Pulmonary artery endothelial cell (primary cell): ENCODE measurements around the gene GOLGA6C. TPM values are rescaled to one million over a fixed set of nuclear protein-coding genes. Genes with fewer than 3 reads are reported as not detected.
"Not testable (repeated sequence)": the region's sequence is repeated elsewhere in the genome, so short reads cannot be mapped to it uniquely, and the experiment has no call there.

Experiments
- DNase-seq: peaks from one replicate; pipeline ENCODE4 v3.0.0-alpha.2; 2011; ENCODE audit warnings: low read depth, low spot score
- total RNA-seq: library from RNA; depleted of rRNA; stranded (reverse); fragments of >200 nt; gene quantifications from 2 replicates; pipeline ENCODE4 v1.2.3, GENCODE V29; 2014

GOLGA6C gene
- total RNA-seq, 1 donor from 2014 or later, result not detected

DNA sequence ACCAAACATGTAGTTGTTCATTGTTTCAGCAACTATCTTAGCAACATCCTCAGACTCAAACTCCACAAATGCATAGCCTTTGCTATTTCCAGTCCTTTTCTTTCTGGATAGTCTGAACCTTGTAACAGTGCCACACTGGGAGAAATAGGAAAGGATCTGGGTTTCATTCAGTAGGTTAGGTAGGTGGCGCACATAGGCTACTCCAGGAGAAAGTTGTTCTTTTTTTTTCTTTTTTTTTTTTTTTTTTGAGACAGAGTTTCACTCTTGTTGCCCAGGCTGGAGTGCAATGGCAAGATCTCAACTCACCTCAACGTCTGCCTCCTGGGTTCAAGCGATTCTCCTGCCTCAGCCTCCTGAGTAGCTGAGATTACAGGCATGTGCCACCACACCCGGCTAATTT is 5.8 kb upstream of the GOLGA6C start:
- not testable (repeated sequence) for DNase-seq

- not testable (repeated sequence) for DNase-seq
These were observed 648 bp downstream of the GOLGA6C start for GRCh38 chr15:75258620-75259343.

- not testable (repeated sequence) for DNase-seq
These were observed 1.7 kb downstream of the GOLGA6C start for GRCh38 chr15:75259873-75260272.

DNA sequence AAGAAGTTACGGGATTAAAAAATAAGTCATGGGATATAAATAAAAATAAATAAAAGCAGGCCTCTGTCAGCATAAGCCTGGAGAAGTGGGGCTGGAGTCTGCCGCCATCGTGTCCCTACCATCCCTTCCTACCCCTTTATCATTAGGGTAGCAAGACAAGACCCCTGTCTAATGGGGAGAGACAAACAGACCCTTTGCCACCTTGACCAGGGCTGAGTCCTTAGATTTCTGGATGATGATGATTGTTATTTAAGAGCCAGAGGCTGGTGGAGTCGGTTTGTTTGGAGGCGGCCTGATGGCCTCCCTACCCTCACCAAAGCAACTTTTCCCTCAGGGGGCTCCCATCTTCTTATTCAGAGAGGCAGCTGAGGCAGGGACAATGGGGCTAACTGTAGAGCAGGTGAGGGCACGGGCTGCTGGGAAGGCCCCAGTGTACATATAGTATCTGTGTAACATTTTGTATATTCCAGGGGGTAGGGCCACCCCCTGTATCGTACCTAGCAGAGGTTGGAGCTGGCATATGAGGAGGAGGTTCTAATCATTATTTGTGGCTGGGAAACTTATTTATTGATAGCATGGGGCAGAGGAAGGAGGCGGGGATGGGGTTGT is 15.7 kb downstream of the GOLGA6C start:
- DNase-seq, result not testable (repeated sequence)

- not testable (repeated sequence) for DNase-seq
These were observed 16.5 kb downstream of the GOLGA6C start for GRCh38 chr15:75274509-75275107.

- DNase-seq, result not testable (repeated sequence)
These were observed 17.5 kb downstream of the GOLGA6C start for GRCh38 chr15:75275617-75276016.

DNA sequence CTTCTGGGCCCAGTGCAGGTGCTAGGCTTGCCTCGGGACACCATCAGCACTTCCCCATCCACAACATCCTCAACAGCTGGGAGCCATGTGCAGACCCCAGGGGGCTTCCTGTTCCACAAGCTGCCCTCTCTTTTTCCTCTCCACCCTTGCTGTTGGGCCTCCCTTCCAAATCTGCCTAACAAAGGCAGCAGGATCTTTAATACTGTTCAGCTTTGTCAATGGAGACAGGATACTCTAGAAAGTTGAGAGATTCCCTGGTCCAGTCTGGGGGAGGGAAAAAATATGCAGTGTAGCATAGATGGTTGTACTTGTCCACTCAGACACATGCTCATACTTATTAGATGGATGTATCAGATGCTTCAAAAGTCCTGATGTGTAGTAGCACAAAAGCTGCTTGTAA is 20.4 kb downstream of the GOLGA6C start:
- DNase-seq, result not testable (repeated sequence)

DNA sequence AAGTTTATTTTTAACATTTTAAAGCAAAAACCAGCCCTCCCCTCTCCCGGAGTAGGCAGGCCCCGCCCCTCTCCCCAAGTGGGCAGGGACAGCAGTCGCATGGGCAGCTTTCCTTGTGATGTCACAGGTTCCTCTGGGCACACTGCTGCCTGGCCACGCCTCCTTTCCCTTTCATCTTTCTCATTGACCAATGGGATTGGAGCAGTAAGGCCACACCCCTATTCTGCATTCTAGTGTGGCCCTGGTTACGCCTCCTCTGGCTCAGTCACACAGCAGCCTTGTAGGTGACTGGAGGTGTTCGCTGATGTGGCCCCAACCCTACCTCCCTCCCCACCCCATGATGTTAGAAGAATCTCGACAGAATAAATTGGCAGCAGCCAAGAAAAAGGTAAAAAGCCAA is 24.4 kb downstream of the GOLGA6C start, which contains the start of gene GOLGA6D:
TSS of gene GOLGA6D (plus strand) at position 264 of the 400 bp plus-strand sequence. CDS start at position 305, 41 bp downstream.
- DNase-seq, result not testable (repeated sequence)

- not testable (repeated sequence) for DNase-seq
These were observed 26.0 kb downstream of the GOLGA6C start for GRCh38 chr15:75284152-75284551.

DNA sequence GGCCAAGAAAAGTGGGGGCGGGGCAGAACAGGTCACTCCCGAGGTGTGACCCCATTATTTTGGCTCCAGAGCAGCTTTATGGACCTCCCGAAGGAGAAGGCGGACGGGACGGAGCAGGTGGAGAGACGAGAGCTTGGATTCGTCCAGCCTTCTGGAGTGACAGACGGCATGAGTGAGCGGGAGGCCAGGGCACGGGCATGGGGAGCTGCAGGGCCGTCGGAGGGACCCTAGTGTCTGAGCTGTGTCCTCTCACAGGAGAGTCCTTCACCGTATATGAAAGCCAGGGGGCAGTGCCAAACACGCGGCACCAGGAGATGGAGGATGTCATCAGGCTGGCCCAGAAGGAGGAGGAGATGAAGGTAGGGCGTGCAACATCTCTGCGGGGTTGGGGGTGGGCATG is 35.5 kb downstream of the GOLGA6C start:
- not testable (repeated sequence) for DNase-seq

DNA sequence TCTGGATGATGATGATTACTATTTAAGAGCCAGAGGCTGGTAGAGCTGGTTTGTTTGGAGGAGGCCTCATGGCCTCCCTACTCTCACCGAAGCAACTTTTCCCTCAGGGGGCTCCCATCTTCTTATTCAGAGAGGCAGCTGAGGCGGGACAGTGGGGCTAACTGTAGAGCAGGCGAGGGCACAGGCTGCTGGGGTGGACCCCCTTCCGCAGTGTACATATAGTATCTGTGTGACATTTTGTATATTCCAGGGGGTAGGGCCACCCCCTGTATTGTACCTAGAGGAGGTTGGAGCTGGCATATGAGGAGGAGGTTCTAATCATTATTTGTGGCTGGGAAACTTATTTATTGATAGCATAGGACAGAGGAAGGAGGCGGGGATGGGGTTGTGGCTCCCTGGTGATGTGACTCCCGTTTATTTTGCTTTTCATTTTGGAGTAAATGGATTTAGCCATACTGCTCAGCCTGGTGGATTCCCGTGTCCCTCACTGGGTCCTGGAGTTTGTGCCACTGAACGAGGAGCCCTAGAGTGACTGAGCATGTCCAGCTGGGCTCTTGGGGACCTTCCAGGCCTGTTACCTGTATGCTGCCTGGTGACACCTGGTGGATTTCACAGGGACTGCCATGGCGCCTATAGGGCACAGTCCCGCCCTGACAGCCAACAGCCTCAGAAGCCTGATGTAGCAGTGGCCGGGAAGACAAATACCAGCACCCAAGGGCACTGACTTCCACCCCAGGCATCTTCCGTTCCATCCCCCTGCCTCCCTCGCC is 40.6 kb downstream of the GOLGA6C start:
- not testable (repeated sequence) for DNase-seq

- DNase-seq, result not testable (repeated sequence)
These were observed 41.2 kb downstream of the GOLGA6C start for GRCh38 chr15:75299311-75299688.

DNA sequence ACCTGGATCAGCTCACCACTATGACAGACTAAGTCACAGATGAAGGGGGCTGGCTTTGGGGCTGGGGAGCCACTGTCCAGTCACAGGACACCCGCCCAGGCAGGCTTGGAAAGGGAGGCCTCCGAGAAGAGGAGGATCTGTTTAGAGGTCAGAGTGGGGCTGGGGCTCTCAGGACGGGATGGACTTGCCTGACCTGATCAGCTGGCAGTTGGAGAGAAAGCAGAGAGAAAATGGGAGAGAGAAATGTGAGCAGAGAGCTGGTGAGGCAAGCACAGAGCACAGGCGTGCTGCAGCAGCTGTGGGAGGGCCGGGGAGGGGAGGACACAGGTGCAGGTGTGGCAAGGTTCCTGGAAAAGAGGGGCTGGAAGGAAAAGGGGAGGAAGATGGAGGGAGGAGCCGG is 41.9 kb downstream of the GOLGA6C start:
- not testable (repeated sequence) for DNase-seq

- DNase-seq, result no peak
These were observed 44.2 kb downstream of the GOLGA6C start for GRCh38 chr15:75302318-75302717.

DNA sequence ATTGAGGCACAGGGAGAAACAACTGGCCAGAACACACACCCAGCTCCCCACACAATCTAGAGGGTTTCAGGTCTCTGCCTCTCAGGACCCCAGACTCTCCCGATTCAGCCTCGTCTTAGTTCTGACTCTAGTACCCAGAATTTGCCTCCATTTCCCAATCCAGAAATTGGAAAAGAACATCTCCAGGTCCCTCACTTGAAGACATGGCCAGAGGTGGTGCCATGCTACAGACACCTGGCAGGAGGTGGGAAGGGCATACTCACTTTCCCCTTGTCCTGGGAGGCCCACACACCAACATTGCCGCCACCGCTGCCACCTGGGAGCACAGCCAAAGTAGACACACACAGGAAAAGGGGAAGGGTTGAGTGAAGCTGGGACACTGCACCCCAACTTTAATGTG is 44.6 kb downstream of the GOLGA6C start:
- not testable (repeated sequence) for DNase-seq

DNA sequence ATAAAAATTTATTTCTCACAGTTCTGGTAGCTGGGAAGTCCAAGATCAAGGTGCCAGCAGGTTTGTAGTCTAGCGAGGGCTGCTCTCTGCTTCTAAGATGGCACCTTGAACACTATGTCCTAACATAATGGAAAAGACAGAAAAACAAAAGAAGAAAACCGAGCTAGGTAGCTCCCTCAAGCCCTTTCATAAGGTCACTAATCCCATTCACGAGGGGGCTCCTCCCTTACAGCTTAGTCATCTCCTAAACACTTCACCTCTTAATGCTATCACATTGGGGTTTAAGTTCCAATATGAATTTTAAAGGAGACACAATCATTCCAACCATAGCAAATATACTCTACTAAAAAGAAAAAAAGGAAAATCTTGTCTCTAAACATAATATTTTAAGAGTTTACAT is 48.1 kb downstream of the GOLGA6C start:
- DNase-seq, result no peak

GRCh38 chr15:75307778-75308390 is 49.8 kb downstream of the GOLGA6C start:
- DNase-seq, result no peak

GRCh38 chr15:75309711-75310110 is 51.6 kb downstream of the GOLGA6C start:
- no peak for DNase-seq

DNA sequence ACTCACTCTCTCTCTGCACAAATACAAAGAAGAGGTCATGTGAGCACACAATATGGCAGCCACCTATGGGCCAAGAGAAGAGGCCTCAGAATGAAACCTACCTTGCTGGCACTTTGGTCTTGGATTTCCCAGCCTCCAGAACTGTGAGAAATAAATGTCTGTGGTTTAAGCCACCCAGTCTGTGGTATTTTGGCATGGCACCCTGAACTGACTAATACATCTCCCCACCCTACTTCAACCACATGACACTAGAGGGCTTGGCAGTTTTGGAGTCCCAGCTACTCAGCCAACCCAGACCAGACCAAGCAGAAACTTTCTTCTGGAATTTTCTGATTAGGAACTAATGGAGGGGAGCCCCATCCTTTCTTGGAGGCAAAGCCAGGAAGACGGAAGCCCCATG is 54.4 kb downstream of the GOLGA6C start:
- not testable (repeated sequence) for DNase-seq

GRCh38 chr15:75313116-75313845 is 55.1 kb downstream of the GOLGA6C start:
- DNase-seq, result no peak
